Liver (tissue), 9 donors: ENCODE results near the gene SEC31B. TPM values are rescaled to one million over a fixed set of nuclear protein-coding genes. Genes with fewer than 3 reads are reported as not detected.

ENCODE experiments used
- DNase-seq: peaks from one replicate; pipeline ENCODE4 v3.0.0-alpha.2; 2017; ENCODE audit warnings: low spot score
- H3K27ac ChIP-seq, 2 donors: one replicate each; pipeline ENCODE4 v1.7.0; 2013; ENCODE audit warnings: inconsistent platforms in 2 of 2, low read length in 2 of 2, control low read depth in 1 of 2, low read depth in 1 of 2, mild to moderate bottlenecking in 1 of 2
- H3K27me3 ChIP-seq, 4 donors: one replicate each; pipeline versions ENCODE4 v1.6.1 to v1.7.0; 2013; ENCODE audit warnings: low read length in 3 of 4, inconsistent platforms in 1 of 4, mild to moderate bottlenecking in 1 of 4, moderate library complexity in 1 of 4; ENCODE audit not compliant: control insufficient read depth in 4 of 4, insufficient read depth in 4 of 4
- H3K36me3 ChIP-seq, 4 donors: one replicate each; pipeline versions ENCODE4 v1.6.1 to v1.7.0; 2013; ENCODE audit warnings: low read length in 3 of 4, mild to moderate bottlenecking in 3 of 4, low read depth in 1 of 4, moderate library complexity in 1 of 4; ENCODE audit not compliant: control insufficient read depth in 4 of 4, insufficient read depth in 3 of 4
- H3K4me1 ChIP-seq, 4 donors: one replicate each; pipeline versions ENCODE4 v1.6.1 to v1.7.0; 2013; ENCODE audit warnings: low read length in 3 of 4, mild to moderate bottlenecking in 3 of 4, moderate library complexity in 1 of 4; ENCODE audit not compliant: control insufficient read depth in 4 of 4, insufficient read depth in 4 of 4
- H3K4me3 ChIP-seq, 3 donors: one replicate each; pipeline versions ENCODE4 v1.6.1 to v1.7.0; 2013; ENCODE audit warnings: low read length in 3 of 3, control low read depth in 1 of 3, low read depth in 1 of 3, mild to moderate bottlenecking in 1 of 3
- H3K9ac ChIP-seq, 2 donors: one replicate each; pipeline ENCODE4 v1.7.0; 2013; ENCODE audit warnings: low read length in 2 of 2, mild to moderate bottlenecking in 2 of 2, moderate library complexity in 2 of 2, control low read depth in 1 of 2, low read depth in 1 of 2
- H3K9me3 ChIP-seq, 4 donors: one replicate each; pipeline versions ENCODE4 v1.6.1 to v1.7.0; 2013; ENCODE audit warnings: low read length in 3 of 4; ENCODE audit not compliant: control insufficient read depth in 4 of 4
- EGR1 ChIP-seq, 2 donors: IDR thresholded peaks; 2 replicates each; pipeline ENCODE4 v1.6.1; 2016 to 2018; ENCODE audit warnings: antibody characterized with exemption in 2 of 2, low read depth in 2 of 2
- FOXA1 ChIP-seq: IDR thresholded peaks from 2 replicates; pipeline ENCODE4 v1.6.1; 2016; ENCODE audit warnings: antibody characterized with exemption
- FOXA2 ChIP-seq: IDR thresholded peaks from 2 replicates; pipeline ENCODE4 v1.6.1; 2016; ENCODE audit warnings: antibody characterized with exemption
- GABPA ChIP-seq, 2 donors: IDR thresholded peaks in 1 of 2; conservative IDR thresholded peaks in 1 of 2; 2 replicates each; pipeline ENCODE4 v1.6.1; 2016; ENCODE audit warnings: antibody characterized with exemption in 2 of 2, mild to moderate bottlenecking in 1 of 2, moderate library complexity in 1 of 2
- HNF4A ChIP-seq, 2 donors: conservative IDR thresholded peaks; 2 replicates each; pipeline ENCODE4 v1.6.1; 2016; ENCODE audit warnings: antibody characterized with exemption in 2 of 2, mild to moderate bottlenecking in 2 of 2
- HNF4G ChIP-seq: IDR thresholded peaks from 2 replicates; pipeline ENCODE4 v1.6.1; 2016; ENCODE audit warnings: antibody characterized with exemption
- JUND ChIP-seq, 2 donors: IDR thresholded peaks; 2 replicates each; pipeline ENCODE4 v1.6.1; 2016; ENCODE audit warnings: antibody characterized with exemption in 2 of 2
- NR2F2 ChIP-seq: IDR thresholded peaks from 2 replicates; pipeline ENCODE4 v1.6.1; 2016; ENCODE audit warnings: antibody characterized with exemption
- RAD21 ChIP-seq, 2 donors: IDR thresholded peaks; 2 replicates each; pipeline ENCODE4 v1.6.1; 2016; ENCODE audit warnings: antibody characterized with exemption in 2 of 2, mild to moderate bottlenecking in 2 of 2
- RXRA ChIP-seq, 2 donors: IDR thresholded peaks; 2 replicates each; pipeline ENCODE4 v1.6.1; 2017 to 2018; ENCODE audit warnings: antibody characterized with exemption in 2 of 2, mild to moderate bottlenecking in 1 of 2
- SP1 ChIP-seq: IDR thresholded peaks from 2 replicates; pipeline ENCODE4 v1.6.1; 2018; ENCODE audit warnings: antibody characterized with exemption, mild to moderate bottlenecking
- TAF1 ChIP-seq: conservative IDR thresholded peaks from 2 replicates; pipeline ENCODE4 v1.6.1; 2016; ENCODE audit warnings: antibody characterized with exemption, mild to moderate bottlenecking
- YY1 ChIP-seq: IDR thresholded peaks from 2 replicates; pipeline ENCODE4 v1.6.1; 2016; ENCODE audit warnings: antibody characterized with exemption, mild to moderate bottlenecking
- WGBS: extraction: QIAGEN DNeasy Blood & Tissue Kit; methylation state at CpG from one replicate; pipeline ENCODE4 v1.1.7; 2013; 5-methylcytosine and 5-hydroxymethylcytosine counted together
- polyA plus RNA-seq, 2 donors: library from polyadenylated mRNA; stranded (reverse) in 1 of 2; unstranded in 1 of 2; fragments of 200-250 nt in 1 of 2; fragments of >200 nt in 1 of 2; fragmentation: Nextera tagmentation in 1 of 2; extraction: Ambion mirVana in 1 of 2; gene quantifications; one replicate each; pipeline versions ENCODE4 v1.2.1 to v1.2.3, GENCODE V29; 2013 to 2015
- total RNA-seq, 2 donors: library from RNA; depleted of rRNA; stranded (reverse); fragments of >200 nt; gene quantifications; one replicate each; pipeline ENCODE4 v1.2.3, GENCODE V29; 2014
- TF ChIP-seq, protein P1 (sequence below): fragments of 150-350 bp; IDR thresholded peaks from 2 replicates; pipeline ENCODE4 v1.5.1; 2017; ENCODE audit warnings: improper control_type of control experiment, low read depth, low read length; ENCODE audit not compliant: missing input control
- TF ChIP-seq, protein P2 (sequence below): IDR thresholded peaks from 2 replicates; pipeline ENCODE4 v1.6.1; 2016; ENCODE audit warnings: antibody characterized with exemption
- TF ChIP-seq, protein P3 (sequence below): IDR thresholded peaks from 2 replicates; pipeline ENCODE4 v1.6.1; 2016; ENCODE audit warnings: antibody characterized with exemption, mild to moderate bottlenecking
- TF ChIP-seq, protein P4 (sequence below): IDR thresholded peaks from 2 replicates; pipeline ENCODE4 v1.6.1; 2016; ENCODE audit warnings: antibody characterized with exemption
- TF ChIP-seq, protein P5 (sequence below): IDR thresholded peaks from 2 replicates; pipeline ENCODE4 v1.6.1; 2016; ENCODE audit warnings: antibody characterized with exemption
- donor health status: healthy.
- donor health status: healthy.
- donor health status: healthy.
- donor health status: healthy.
- donor health status: healthy.

SEC31B gene
- total and polyA plus RNA-seq, 4 donors = 1.3 to 6.6 (median 3.8) TPM

DNA sequence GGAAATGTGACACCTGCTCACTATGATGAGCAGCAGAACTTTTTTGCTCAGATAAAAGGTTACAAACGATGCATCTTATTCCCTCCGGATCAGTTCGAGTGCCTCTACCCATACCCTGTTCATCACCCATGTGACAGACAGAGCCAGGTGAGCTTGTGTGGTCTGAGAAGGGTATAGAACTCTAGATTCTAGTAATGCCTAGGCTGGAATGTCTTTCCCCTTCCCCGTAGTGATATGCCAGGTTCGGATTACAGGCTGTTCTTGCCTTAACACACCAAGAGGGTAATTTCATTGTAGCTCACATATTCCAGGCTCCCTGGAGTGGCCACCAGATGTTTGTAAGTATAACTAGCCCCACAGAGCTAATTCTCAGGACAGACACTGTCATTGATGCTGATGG, 25.3 kb upstream of the SEC31B start:
- TF ChIP-seq, protein P1, sequence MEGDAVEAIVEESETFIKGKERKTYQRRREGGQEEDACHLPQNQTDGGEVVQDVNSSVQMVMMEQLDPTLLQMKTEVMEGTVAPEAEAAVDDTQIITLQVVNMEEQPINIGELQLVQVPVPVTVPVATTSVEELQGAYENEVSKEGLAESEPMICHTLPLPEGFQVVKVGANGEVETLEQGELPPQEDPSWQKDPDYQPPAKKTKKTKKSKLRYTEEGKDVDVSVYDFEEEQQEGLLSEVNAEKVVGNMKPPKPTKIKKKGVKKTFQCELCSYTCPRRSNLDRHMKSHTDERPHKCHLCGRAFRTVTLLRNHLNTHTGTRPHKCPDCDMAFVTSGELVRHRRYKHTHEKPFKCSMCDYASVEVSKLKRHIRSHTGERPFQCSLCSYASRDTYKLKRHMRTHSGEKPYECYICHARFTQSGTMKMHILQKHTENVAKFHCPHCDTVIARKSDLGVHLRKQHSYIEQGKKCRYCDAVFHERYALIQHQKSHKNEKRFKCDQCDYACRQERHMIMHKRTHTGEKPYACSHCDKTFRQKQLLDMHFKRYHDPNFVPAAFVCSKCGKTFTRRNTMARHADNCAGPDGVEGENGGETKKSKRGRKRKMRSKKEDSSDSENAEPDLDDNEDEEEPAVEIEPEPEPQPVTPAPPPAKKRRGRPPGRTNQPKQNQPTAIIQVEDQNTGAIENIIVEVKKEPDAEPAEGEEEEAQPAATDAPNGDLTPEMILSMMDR = no peak
- TF ChIP-seq TAF1 (no peak), FOXA1 (no peak), EGR1 (IDR thresholded peaks at IDR 0.05; ENCODE audit: low read depth in 2 of 2) (no peak)
- TF ChIP-seq, protein P2, sequence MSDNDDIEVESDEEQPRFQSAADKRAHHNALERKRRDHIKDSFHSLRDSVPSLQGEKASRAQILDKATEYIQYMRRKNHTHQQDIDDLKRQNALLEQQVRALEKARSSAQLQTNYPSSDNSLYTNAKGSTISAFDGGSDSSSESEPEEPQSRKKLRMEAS = no peak
- no peak overlapping the region for H3K9ac ChIP-seq
- 97% methylated on average over 5 of the region's 5 CpGs for WGBS

DNA sequence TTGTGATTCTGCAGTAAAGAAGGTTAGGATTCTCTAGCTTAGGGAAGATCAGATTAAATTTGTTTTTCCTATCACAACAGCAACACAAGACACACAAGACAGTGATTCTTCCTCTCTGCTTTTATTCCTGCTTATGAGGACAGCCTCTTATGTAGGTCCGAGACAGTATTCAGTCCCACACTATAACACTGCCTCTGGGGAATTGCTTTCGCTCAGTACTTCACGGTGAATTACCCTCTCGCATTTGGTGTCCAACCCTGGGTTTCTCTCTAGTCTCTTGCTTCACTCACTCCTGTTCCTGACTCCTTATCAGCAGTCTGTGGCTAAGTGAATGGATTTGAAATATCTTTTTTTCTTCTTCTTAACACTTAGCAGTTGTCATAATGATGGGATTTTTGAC, 17.8 kb upstream of the SEC31B start:
- H3K9ac ChIP-seq = no peak overlapping the region
- TF ChIP-seq NR2F2 (no peak), RAD21 (IDR thresholded peaks at IDR 0.05) (no peak), FOXA2 (no peak), TAF1 (no peak), GABPA (IDR thresholded peaks at IDR 0.05 in 1 of 2, conservative IDR thresholded peaks at IDR 0.05 in 1 of 2) (no peak), HNF4G (no peak), EGR1 (IDR thresholded peaks at IDR 0.05; ENCODE audit: low read depth in 2 of 2) (no peak), HNF4A (conservative IDR thresholded peaks at IDR 0.05) (no peak), FOXA1 (no peak), RXRA (IDR thresholded peaks at IDR 0.05) (no peak), YY1 (no peak), SP1 (no peak), JUND (IDR thresholded peaks at IDR 0.05) (no peak)
- TF ChIP-seq, protein P3, sequence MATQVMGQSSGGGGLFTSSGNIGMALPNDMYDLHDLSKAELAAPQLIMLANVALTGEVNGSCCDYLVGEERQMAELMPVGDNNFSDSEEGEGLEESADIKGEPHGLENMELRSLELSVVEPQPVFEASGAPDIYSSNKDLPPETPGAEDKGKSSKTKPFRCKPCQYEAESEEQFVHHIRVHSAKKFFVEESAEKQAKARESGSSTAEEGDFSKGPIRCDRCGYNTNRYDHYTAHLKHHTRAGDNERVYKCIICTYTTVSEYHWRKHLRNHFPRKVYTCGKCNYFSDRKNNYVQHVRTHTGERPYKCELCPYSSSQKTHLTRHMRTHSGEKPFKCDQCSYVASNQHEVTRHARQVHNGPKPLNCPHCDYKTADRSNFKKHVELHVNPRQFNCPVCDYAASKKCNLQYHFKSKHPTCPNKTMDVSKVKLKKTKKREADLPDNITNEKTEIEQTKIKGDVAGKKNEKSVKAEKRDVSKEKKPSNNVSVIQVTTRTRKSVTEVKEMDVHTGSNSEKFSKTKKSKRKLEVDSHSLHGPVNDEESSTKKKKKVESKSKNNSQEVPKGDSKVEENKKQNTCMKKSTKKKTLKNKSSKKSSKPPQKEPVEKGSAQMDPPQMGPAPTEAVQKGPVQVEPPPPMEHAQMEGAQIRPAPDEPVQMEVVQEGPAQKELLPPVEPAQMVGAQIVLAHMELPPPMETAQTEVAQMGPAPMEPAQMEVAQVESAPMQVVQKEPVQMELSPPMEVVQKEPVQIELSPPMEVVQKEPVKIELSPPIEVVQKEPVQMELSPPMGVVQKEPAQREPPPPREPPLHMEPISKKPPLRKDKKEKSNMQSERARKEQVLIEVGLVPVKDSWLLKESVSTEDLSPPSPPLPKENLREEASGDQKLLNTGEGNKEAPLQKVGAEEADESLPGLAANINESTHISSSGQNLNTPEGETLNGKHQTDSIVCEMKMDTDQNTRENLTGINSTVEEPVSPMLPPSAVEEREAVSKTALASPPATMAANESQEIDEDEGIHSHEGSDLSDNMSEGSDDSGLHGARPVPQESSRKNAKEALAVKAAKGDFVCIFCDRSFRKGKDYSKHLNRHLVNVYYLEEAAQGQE = no peak
- TF ChIP-seq, protein P2 = no peak
- TF ChIP-seq, protein P4, sequence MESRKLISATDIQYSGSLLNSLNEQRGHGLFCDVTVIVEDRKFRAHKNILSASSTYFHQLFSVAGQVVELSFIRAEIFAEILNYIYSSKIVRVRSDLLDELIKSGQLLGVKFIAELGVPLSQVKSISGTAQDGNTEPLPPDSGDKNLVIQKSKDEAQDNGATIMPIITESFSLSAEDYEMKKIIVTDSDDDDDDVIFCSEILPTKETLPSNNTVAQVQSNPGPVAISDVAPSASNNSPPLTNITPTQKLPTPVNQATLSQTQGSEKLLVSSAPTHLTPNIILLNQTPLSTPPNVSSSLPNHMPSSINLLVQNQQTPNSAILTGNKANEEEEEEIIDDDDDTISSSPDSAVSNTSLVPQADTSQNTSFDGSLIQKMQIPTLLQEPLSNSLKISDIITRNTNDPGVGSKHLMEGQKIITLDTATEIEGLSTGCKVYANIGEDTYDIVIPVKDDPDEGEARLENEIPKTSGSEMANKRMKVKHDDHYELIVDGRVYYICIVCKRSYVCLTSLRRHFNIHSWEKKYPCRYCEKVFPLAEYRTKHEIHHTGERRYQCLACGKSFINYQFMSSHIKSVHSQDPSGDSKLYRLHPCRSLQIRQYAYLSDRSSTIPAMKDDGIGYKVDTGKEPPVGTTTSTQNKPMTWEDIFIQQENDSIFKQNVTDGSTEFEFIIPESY = no peak
- TF ChIP-seq, protein P1 = no peak
- TF ChIP-seq, protein P5, sequence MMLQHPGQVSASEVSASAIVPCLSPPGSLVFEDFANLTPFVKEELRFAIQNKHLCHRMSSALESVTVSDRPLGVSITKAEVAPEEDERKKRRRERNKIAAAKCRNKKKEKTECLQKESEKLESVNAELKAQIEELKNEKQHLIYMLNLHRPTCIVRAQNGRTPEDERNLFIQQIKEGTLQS = no peak
- H3K9me3 ChIP-seq = no peaks in the 10 kb centered on the region
- WGBS = 94% methylated on average over 4 of the region's 4 CpGs
- H3K27ac ChIP-seq = no peak overlapping the region
- H3K36me3 ChIP-seq = peaks cover 3 to 24% (median 23%) of the 10 kb centered on the region in 4 donors
- H3K4me3 ChIP-seq = no peak overlapping the region
- no peak for DNase-seq
- H3K27me3 ChIP-seq = no peaks in the 10 kb centered on the region
- peaks cover 6 to 23% (median 18%) of the 10 kb centered on the region in 4 donors for H3K4me1 ChIP-seq

More for the DNA sequence above, 25.3 kb upstream of the SEC31B start:
- DNase-seq = no peak
- Histone ChIP-seq H3K4me1 (no peaks in the 10 kb centered on the region), H3K4me3 (no peak overlapping the region), H3K36me3 (peaks cover 10 to 80% (median 63%) of the 10 kb centered on the region in 4 donors), H3K9me3 (no peaks in the 10 kb centered on the region), H3K27me3 (no peaks in the 10 kb centered on the region), H3K27ac (no peak overlapping the region)
